ENCODE results near the gene GRIK5.
"Not testable (repeated sequence)": the region's sequence is repeated elsewhere in the genome, so short reads cannot be mapped to it uniquely, and the experiment has no call there.

GRIK5 gene

GRCh38 chr19:42018503-42019193 is 51.4 kb downstream of the GRIK5 start:
- no peak for ATAC-seq (ENCODE audit: insufficient read depth, low read depth)
- no peak overlapping the region for H3K4me2 ChIP-seq (ENCODE audit: insufficient read depth, low read length)
- TF ChIP-seq CTCF (IDR thresholded peaks at IDR 0.05; ENCODE audit: borderline replicate concordance, extremely low read depth, low read length, poor library complexity, severe bottlenecking) (no peak), EZH2 (IDR thresholded peaks at IDR 0.05; ENCODE audit: borderline replicate concordance, low read depth, low read length, severe bottlenecking) (no peak)
- H3K27ac ChIP-seq (ENCODE audit: low read length): no peak overlapping the region
- H3K9ac ChIP-seq (ENCODE audit: low read depth, low read length): no peak overlapping the region
- no peak for DNase-seq
- H3K79me2 ChIP-seq (ENCODE audit: insufficient read depth, low read length): no peaks in the 10 kb centered on the region
- H3K36me3 ChIP-seq (ENCODE audit: insufficient read depth, low read length): no peaks in the 10 kb centered on the region
- H3K4me1 ChIP-seq (ENCODE audit: insufficient read depth, low read length): peaks cover 24% of the 10 kb centered on the region
- no peaks in the 10 kb centered on the region for H3K9me3 ChIP-seq (ENCODE audit: insufficient read depth, low read length, severe bottlenecking)
- no peak overlapping the region for H3K4me3 ChIP-seq (ENCODE audit: low read depth in 1 of 2, low read length in 2 of 2)
- no peak overlapping the region for H2AFZ ChIP-seq (ENCODE audit: low read depth, low read length)
- no peaks in the 10 kb centered on the region for H3K27me3 ChIP-seq (ENCODE audit: insufficient read depth, low read length, poor library complexity)
- H4K20me1 ChIP-seq (ENCODE audit: insufficient read depth, low read length): no peaks in the 10 kb centered on the region

- no peaks in the 10 kb centered on the region for H3K9me3 ChIP-seq (ENCODE audit: insufficient read depth, low read length, severe bottlenecking)
- H3K27me3 ChIP-seq (ENCODE audit: insufficient read depth, low read length, poor library complexity): no peaks in the 10 kb centered on the region
- H3K4me2 ChIP-seq (ENCODE audit: insufficient read depth, low read length): no peak overlapping the region
- no peak overlapping the region for H3K4me3 ChIP-seq (ENCODE audit: low read depth in 1 of 2, low read length in 2 of 2)
- no peak overlapping the region for H3K9ac ChIP-seq (ENCODE audit: low read depth, low read length)
- H3K4me1 ChIP-seq (ENCODE audit: insufficient read depth, low read length): peaks cover 13% of the 10 kb centered on the region
- H2AFZ ChIP-seq (ENCODE audit: low read depth, low read length): no peak overlapping the region
- DNase-seq: no peak
- no peak for TF ChIP-seq EZH2 (IDR thresholded peaks at IDR 0.05; ENCODE audit: borderline replicate concordance, low read depth, low read length, severe bottlenecking)
- no peak for TF ChIP-seq CTCF (IDR thresholded peaks at IDR 0.05; ENCODE audit: borderline replicate concordance, extremely low read depth, low read length, poor library complexity, severe bottlenecking)
- no peaks in the 10 kb centered on the region for H3K79me2 ChIP-seq (ENCODE audit: insufficient read depth, low read length)
- no peak for ATAC-seq (ENCODE audit: insufficient read depth, low read depth)
- no peak overlapping the region for H3K27ac ChIP-seq (ENCODE audit: low read length)
- H4K20me1 ChIP-seq (ENCODE audit: insufficient read depth, low read length): no peaks in the 10 kb centered on the region
- no peaks in the 10 kb centered on the region for H3K36me3 ChIP-seq (ENCODE audit: insufficient read depth, low read length)
Measured at GRCh38 chr19:42017040-42017439, 53.0 kb downstream of the GRIK5 start.

GRCh38 chr19:42012747-42013146 is 57.3 kb downstream of the GRIK5 start:
- H3K79me2 ChIP-seq (ENCODE audit: insufficient read depth, low read length); H3K9ac ChIP-seq (ENCODE audit: low read depth, low read length); DNase-seq; H3K4me3 ChIP-seq (ENCODE audit: low read depth in 1 of 2, low read length in 2 of 2); H2AFZ ChIP-seq (ENCODE audit: low read depth, low read length); H4K20me1 ChIP-seq (ENCODE audit: insufficient read depth, low read length); H3K4me2 ChIP-seq (ENCODE audit: insufficient read depth, low read length); H3K27me3 ChIP-seq (ENCODE audit: insufficient read depth, low read length, poor library complexity); H3K27ac ChIP-seq (ENCODE audit: low read length); ATAC-seq (ENCODE audit: insufficient read depth, low read depth); H3K36me3 ChIP-seq (ENCODE audit: insufficient read depth, low read length); H3K9me3 ChIP-seq (ENCODE audit: insufficient read depth, low read length, severe bottlenecking): not testable (repeated sequence)
- H3K4me1 ChIP-seq (ENCODE audit: insufficient read depth, low read length): peaks cover 30% of the 10 kb centered on the region

- H3K4me2 ChIP-seq (ENCODE audit: insufficient read depth, low read length): peak overlapping the region; percentile 14; the same call in 1 of the 2 replicates
- peaks cover 30% of the 10 kb centered on the region for H3K4me1 ChIP-seq (ENCODE audit: insufficient read depth, low read length)
- no peaks in the 10 kb centered on the region for H4K20me1 ChIP-seq (ENCODE audit: insufficient read depth, low read length)
- H3K27me3 ChIP-seq (ENCODE audit: insufficient read depth, low read length, poor library complexity): no peaks in the 10 kb centered on the region
- no peaks in the 10 kb centered on the region for H3K36me3 ChIP-seq (ENCODE audit: insufficient read depth, low read length)
- H3K27ac ChIP-seq (ENCODE audit: low read length): peak overlapping the region; percentile 89
- no peak overlapping the region for H3K4me3 ChIP-seq (ENCODE audit: low read depth in 1 of 2, low read length in 2 of 2)
- TF ChIP-seq CTCF (IDR thresholded peaks at IDR 0.05; ENCODE audit: borderline replicate concordance, extremely low read depth, low read length, poor library complexity, severe bottlenecking) (no peak), EZH2 (IDR thresholded peaks at IDR 0.05; ENCODE audit: borderline replicate concordance, low read depth, low read length, severe bottlenecking) (no peak)
- ATAC-seq (ENCODE audit: insufficient read depth, low read depth): peak; percentile 77
- peak overlapping the region; percentile 57 for H2AFZ ChIP-seq (ENCODE audit: low read depth, low read length)
- no peaks in the 10 kb centered on the region for H3K79me2 ChIP-seq (ENCODE audit: insufficient read depth, low read length)
- no peaks in the 10 kb centered on the region for H3K9me3 ChIP-seq (ENCODE audit: insufficient read depth, low read length, severe bottlenecking)
- DNase-seq: no peak
- peak overlapping the region; percentile 38 for H3K9ac ChIP-seq (ENCODE audit: low read depth, low read length)
Measured at GRCh38 chr19:42010245-42011126, 59.5 kb downstream of the GRIK5 start.
